ENCODE data around the gene NPEPL1.

Gene NPEPL1

DNA sequence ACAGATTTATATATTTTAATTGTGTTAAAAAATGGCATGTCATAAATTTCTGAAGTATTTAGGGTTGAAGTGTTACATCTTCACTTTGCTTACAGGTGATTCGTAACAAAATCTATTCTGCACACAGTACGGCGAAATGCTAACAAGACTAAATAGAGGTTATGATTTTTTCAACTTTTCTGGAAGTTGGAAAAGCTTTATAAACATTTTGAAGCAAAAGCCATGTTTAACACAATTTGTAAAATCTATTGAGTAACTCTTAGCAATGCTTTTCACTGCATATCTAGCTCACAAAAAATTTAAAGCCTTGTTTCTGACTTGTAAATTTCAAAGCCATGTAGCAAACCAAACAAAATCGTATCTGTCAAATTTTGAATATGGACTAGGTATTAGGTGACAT is 38.3 kb upstream of the NPEPL1 start:
- no peak for DNase-seq (ENCODE audit: low read depth)
- H3K4me3 ChIP-seq (ENCODE audit: low read length) = no peak overlapping the region
- TF ChIP-seq, protein P1, sequence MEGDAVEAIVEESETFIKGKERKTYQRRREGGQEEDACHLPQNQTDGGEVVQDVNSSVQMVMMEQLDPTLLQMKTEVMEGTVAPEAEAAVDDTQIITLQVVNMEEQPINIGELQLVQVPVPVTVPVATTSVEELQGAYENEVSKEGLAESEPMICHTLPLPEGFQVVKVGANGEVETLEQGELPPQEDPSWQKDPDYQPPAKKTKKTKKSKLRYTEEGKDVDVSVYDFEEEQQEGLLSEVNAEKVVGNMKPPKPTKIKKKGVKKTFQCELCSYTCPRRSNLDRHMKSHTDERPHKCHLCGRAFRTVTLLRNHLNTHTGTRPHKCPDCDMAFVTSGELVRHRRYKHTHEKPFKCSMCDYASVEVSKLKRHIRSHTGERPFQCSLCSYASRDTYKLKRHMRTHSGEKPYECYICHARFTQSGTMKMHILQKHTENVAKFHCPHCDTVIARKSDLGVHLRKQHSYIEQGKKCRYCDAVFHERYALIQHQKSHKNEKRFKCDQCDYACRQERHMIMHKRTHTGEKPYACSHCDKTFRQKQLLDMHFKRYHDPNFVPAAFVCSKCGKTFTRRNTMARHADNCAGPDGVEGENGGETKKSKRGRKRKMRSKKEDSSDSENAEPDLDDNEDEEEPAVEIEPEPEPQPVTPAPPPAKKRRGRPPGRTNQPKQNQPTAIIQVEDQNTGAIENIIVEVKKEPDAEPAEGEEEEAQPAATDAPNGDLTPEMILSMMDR (conservative IDR thresholded peaks at IDR 0.05; ENCODE audit: low read length) = no peak

DNA sequence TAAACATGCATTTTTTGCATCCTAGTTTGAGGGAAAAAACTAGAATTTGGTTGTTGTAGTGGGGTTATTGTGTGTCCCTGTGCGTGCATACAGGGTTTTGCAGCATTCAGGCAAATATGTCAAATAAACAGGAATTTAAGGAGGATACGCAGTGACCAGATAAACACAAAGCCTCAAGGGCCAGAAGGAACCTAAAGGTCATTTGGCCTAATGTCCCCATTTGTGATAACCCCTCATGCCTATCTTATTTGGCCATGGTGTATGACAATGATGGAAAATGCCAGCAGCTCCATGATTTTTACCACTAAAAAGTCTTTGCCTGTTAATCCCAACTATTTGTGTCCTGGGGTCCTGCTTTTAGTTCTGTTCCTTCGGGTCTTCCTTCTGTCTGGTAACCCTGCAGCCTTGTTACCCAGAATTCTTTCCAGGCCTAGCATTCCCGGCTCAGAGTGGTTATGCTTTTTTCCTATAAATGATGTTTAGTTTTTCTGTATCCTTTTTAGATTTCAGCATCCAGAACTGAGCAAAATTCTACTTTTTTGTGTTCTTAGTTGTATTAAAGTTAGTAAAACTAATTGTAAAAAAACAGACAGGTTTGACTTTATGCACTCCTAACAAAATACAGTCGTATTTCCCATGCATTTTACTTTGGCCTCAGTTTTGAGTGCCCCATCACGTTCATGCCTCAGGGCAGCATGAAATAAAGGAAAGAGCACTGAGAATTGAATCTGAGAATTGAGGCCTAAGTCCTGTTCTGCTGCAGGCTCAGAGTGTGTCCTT is 37.1 kb upstream of the NPEPL1 start:
- no peak for DNase-seq (ENCODE audit: low read depth)
- H3K4me3 ChIP-seq (ENCODE audit: low read length) = no peak overlapping the region
- TF ChIP-seq, protein P1 (conservative IDR thresholded peaks at IDR 0.05; ENCODE audit: low read length) = no peak

DNA sequence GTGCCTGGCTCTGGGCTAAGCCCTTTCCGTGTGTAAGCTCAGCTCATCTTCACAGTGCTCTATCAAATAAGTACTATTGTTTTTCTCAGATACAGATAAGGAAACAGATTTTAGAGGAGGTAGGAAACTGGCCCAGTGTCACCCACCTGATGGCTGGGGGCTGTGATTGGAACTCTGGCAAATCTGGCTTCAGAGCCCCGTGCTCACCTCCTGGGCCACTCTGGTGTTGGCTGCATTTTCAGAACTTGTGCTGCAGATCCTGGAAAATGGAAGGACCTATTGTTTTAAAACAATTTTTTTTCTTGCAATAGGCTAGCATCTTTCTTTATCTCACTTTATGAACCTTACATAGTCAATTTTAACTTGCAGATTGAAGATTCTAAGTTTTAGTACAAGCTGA is 35.8 kb upstream of the NPEPL1 start:
- DNase-seq (ENCODE audit: low read depth) = no peak
- no peak overlapping the region for H3K4me3 ChIP-seq (ENCODE audit: low read length)
- TF ChIP-seq, protein P1 (conservative IDR thresholded peaks at IDR 0.05; ENCODE audit: low read length) = no peak

DNA sequence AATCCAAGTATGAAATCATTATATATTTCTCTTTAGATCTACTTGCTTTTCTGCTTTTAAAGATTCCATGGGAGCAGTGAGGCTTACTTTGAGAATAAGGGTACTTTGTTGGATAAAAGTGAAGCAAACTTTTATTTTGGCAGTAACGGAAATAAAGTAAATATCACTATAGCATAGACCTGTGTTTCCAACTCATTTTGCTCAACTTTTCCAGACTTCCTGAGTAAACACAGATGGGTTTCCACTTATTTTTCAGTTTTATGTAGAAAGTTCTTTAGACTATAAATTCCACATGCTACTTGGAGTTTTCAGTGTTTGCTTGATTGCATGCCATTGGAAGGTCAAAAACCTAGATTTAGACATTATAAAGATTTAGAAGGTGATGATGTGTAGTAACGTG is 35.3 kb upstream of the NPEPL1 start:
- DNase-seq (ENCODE audit: low read depth) = no peak
- TF ChIP-seq, protein P1 (conservative IDR thresholded peaks at IDR 0.05; ENCODE audit: low read length) = no peak
- H3K4me3 ChIP-seq (ENCODE audit: low read length) = no peak overlapping the region

DNA sequence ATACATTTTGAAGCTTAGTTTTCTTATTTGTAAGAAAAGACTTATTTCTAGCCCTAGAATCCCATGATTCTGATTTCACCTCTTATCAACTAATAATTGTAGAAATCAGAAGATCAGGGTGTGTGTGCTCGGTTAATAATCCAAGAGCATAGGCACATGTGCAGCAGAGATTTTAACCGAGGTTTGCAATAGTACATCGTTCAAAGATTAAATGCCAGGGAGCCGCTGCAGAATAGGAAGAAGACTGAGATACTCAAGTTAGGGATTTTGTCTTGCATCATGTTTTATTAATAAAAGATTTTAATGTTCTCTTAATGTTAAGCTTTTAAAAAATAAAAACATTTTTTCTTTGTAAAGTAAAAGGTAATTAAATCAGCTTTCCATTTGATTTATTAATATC is 34.6 kb upstream of the NPEPL1 start:
- DNase-seq (ENCODE audit: low read depth) = no peak
- TF ChIP-seq, protein P1 (conservative IDR thresholded peaks at IDR 0.05; ENCODE audit: low read length) = no peak
- no peak overlapping the region for H3K4me3 ChIP-seq (ENCODE audit: low read length)

DNA sequence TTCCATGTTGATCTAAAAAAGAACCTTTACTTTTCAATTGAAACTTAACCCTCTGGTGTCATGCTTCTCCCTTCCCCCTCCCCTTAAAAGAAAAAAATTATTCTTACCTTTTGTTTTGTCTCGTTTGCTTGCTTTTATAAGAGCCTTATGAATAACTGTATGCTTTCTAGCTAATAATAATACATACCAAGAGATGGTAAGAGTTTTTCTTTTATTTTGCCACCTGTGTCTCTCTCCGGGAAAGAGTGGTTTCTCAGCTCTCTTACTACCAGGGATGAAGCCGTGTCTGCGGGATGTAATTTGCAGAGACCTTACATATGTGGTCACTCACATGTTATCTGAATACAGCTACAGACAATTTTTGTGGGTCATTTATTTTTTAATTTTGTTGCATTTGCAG is 33.8 kb upstream of the NPEPL1 start:
- no peak for DNase-seq (ENCODE audit: low read depth)

DNA sequence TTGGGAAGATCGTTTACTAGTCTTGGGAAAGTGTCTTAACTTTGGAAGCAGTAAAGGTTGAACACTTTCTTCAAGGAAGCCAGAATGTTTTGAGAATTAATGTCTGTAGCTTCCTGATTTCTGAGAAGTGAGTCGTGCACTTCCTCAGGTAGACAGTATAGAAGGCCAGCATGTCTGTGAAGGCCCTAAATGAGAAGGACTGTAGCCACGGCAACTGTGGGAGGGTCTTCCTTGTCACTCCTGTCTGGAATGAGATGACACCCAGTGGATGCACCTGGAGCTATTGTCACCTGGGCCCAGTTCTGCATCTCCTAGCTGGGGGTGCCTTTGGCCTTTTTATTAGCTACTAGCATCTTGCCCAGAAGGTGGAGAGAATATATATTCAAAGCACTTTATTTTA is 32.8 kb upstream of the NPEPL1 start:
- H3K4me3 ChIP-seq (ENCODE audit: low read length) = no peak overlapping the region
- no peak for DNase-seq (ENCODE audit: low read depth)
- TF ChIP-seq, protein P1 (conservative IDR thresholded peaks at IDR 0.05; ENCODE audit: low read length) = no peak

More for the DNA sequence above, 33.8 kb upstream of the NPEPL1 start:
- H3K4me3 ChIP-seq (ENCODE audit: low read length) = no peak overlapping the region
- TF ChIP-seq, protein P1 (conservative IDR thresholded peaks at IDR 0.05; ENCODE audit: low read length) = no peak

Measured in AG10803 (cell line).